ENCODE results near the gene SLA2.
A peak's percentile ranks its signal among the peaks of the same experiment; 100 is the strongest.
"Not testable (repeated sequence)": the region's sequence is repeated elsewhere in the genome, so short reads cannot be mapped to it uniquely, and the experiment has no call there.

Gene SLA2

GRCh38 chr20:36572701-36573102 lies 73.3 kb downstream of the SLA2 start:
- DNase-seq = no peak

- peak; percentile 7 for DNase-seq
These were observed 74.2 kb downstream of the SLA2 start for GRCh38 chr20:36571564-36572504.

GRCh38 chr20:36569847-36570429 lies 76.1 kb downstream of the SLA2 start:
- DNase-seq = no peak

GRCh38 chr20:36565520-36565919 lies 80.5 kb downstream of the SLA2 start:
- DNase-seq = no peak

- not testable (repeated sequence) for DNase-seq
These were observed 81.3 kb downstream of the SLA2 start for GRCh38 chr20:36564726-36565121.

- DNase-seq = not testable (repeated sequence)
These were observed 81.8 kb downstream of the SLA2 start for GRCh38 chr20:36564078-36564725.

- DNase-seq = no peak
These were observed 82.6 kb downstream of the SLA2 start for GRCh38 chr20:36563374-36563773.

GRCh38 chr20:36562724-36563123 lies 83.3 kb downstream of the SLA2 start:
- DNase-seq = no peak
